Spleen (tissue), 11 donors: ENCODE measurements around the gene TNKS1BP1. TPM values are rescaled to one million over a fixed set of nuclear protein-coding genes. Genes with fewer than 3 reads are reported as not detected.
A peak's percentile ranks its signal among the peaks of the same experiment; 100 is the strongest.

Source experiments
- DNase-seq: peaks from one replicate; pipeline ENCODE4 v3.0.0-alpha.2; 2020
- H3K27ac ChIP-seq, 8 donors: fragments of 200-600 bp; sonication (generic) in 7 of 8; 1 replicate in 4 of 8; 2 replicates in 4 of 8; pipeline versions ENCODE4 v1.5.0 to v1.8.0; 2016 to 2021; ENCODE audit warnings: inconsistent platforms in 4 of 8, mild to moderate bottlenecking in 4 of 8, moderate library complexity in 1 of 8
- H3K27me3 ChIP-seq, 7 donors: fragments of 200-600 bp; sonication (generic) in 6 of 7; replicated peaks in 1 of 7; 1 replicate in 4 of 7; 2 replicates in 3 of 7; pipeline versions ENCODE4 v1.5.0 to v1.8.0; 2016 to 2021; ENCODE audit warnings: inconsistent platforms in 3 of 7, mild to moderate bottlenecking in 1 of 7
- H3K36me3 ChIP-seq, 6 donors: fragments of 200-600 bp; sonication (generic) in 5 of 6; 1 replicate in 4 of 6; 2 replicates in 2 of 6; pipeline versions ENCODE4 v1.5.0 to v1.8.0; 2016 to 2021; ENCODE audit warnings: inconsistent platforms in 2 of 6
- H3K4me1 ChIP-seq, 6 donors: fragments of 200-600 bp; sonication (generic) in 5 of 6; 1 replicate in 3 of 6; 2 replicates in 3 of 6; pipeline versions ENCODE4 v1.5.0 to v1.8.0; 2016 to 2021; ENCODE audit warnings: inconsistent platforms in 3 of 6
- H3K4me3 ChIP-seq, 8 donors: fragments of 200-600 bp; sonication (generic) in 7 of 8; 1 replicate in 4 of 8; 2 replicates in 4 of 8; pipeline versions ENCODE4 v1.5.0 to v1.8.0; 2016 to 2021; ENCODE audit warnings: inconsistent platforms in 4 of 8, mild to moderate bottlenecking in 4 of 8, moderate library complexity in 2 of 8
- H3K9me3 ChIP-seq, 8 donors: fragments of 200-600 bp; sonication (generic) in 7 of 8; 1 replicate in 4 of 8; 2 replicates in 4 of 8; pipeline versions ENCODE4 v1.5.0 to v1.8.0; 2016 to 2021; ENCODE audit warnings: inconsistent platforms in 4 of 8
- CTCF ChIP-seq, 11 experiments: fragments of 200-600 bp in 7 of 11; fragments of 450-650 bp in 4 of 11; sonication (generic) in 4 of 11; IDR thresholded peaks in 8 of 11; conservative IDR thresholded peaks in 3 of 11; 1 replicate in 7 of 11; 2 replicates in 4 of 11; pipeline versions ENCODE4 v1.4.0 to v1.8.0; 2016 to 2021; ENCODE audit warnings: antibody characterized with exemption in 11 of 11, inconsistent platforms in 4 of 11, mild to moderate bottlenecking in 1 of 11
- POLR2A ChIP-seq, 3 donors: fragments of 450-650 bp; IDR thresholded peaks; one replicate each; pipeline ENCODE4 v1.5.1; 2017; ENCODE audit warnings: antibody characterized with exemption in 3 of 3, mild to moderate bottlenecking in 1 of 3
- POLR2AphosphoS5 ChIP-seq, 3 donors: sonication (generic); formaldehyde crosslinking; IDR thresholded peaks; one replicate each; pipeline ENCODE4 v1.5.1; 2017; ENCODE audit warnings: antibody characterized with exemption in 3 of 3
- WGBS, 5 donors: extraction: QIAGEN DNeasy Blood & Tissue Kit in 3 of 5; methylation state at CpG; one replicate each; pipeline versions ENCODE4 v1.1.5 to v1.1.7; 2013 to 2018; 5-methylcytosine and 5-hydroxymethylcytosine counted together
- intact Hi-C: fragments of 100-400 bp; cut with DNase I; formaldehyde crosslinking; loops from one replicate; pipeline ENCODE4 v1.15.0; 2023; ENCODE audit warnings: low total_unique reads
- polyA plus RNA-seq, 3 donors: library from polyadenylated mRNA; stranded (reverse); fragments of 200-250 nt; gene quantifications; one replicate each; pipeline ENCODE4 v1.2.1, GENCODE V29; 2013
- total RNA-seq, 7 donors: library from RNA; depleted of rRNA in 3 of 7; stranded (reverse); fragments of >200 nt in 3 of 7; fragmentation: NEBNext Ultra II Directional in 4 of 7; extraction: Animal tissue kit (Norgen Biotek cat#: 25700) in 4 of 7; gene quantifications; one replicate each; pipeline versions ENCODE4 v1.1.0 to v1.2.1, GENCODE V29; 2016 to 2021
- donor health status: healthy with polysubstance abuse.
- donor health status: DM: no; HTN: no; CAD: no; lungs with moderate emphysema.
- donor health status: DM: no; HTN: no; CAD: no.
- donor health status: Bipolar disorder and iron deficiency.
- donor health status: healthy.
- donor health status: DM: no; HTN: no; CAD: no.
- donor health status: DM: yes; HTN: yes; CAD: no.

The TNKS1BP1 gene
- total and polyA plus RNA-seq, 10 donors, result 19.8 to 126 (median 48.2) TPM

DNA sequence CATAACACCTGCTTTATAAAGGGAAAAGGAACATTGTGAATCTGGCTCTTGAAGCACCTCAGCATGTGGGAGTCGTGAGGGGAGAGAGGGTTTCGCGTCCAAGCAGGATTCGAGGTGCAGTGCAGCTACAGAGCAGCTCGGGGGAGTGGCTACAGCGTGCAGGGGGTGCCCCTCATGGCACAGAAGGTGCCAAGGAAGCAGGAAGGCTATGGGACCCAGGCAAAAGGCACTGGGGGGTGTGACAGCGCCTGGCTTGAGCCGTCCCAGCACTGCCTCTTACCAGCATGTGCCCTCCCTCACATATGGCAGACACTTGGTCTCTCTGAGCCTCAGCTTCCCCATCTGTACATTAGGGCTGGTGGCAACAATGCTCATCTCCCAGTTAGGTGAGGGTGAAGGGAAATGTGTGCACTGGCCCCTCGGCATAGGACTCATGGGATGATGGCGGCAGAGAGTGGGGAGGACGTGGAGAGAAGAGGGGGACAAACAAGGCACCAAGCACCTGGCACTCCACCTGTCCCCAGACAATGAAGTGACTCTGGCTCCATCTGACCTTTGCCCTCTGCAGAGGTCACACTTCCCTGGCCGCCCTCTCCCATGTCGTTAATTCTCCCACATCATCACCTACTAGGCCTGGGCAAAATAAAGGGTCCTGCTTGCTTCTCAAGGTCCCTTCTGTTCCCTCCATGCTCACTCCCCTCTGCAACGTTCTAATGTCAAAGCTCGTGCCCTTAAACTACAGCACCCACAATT, 10.4 kb downstream of the TNKS1BP1 start:
- Histone ChIP-seq H3K27ac (no peak overlapping the region), H3K9me3 (no peaks in the 10 kb centered on the region), H3K4me3 (no peak overlapping the region), H3K27me3 (peaks cover 0 to 12% (median 0%) of the 10 kb centered on the region in 7 donors), H3K36me3 (peaks cover 0 to 81% (median 29%) of the 10 kb centered on the region in 6 donors), H3K4me1 (peaks cover 22 to 97% (median 60%) of the 10 kb centered on the region in 6 donors)
- DNase-seq, result peak; percentile 64
- intact Hi-C loops, result no loop called here
- 86 to 94% (median 91%) methylated on average over 15 of the region's 15 CpGs for WGBS, 5 donors
- TF ChIP-seq POLR2AphosphoS5 (IDR thresholded peaks at IDR 0.05), result no peak
- TF ChIP-seq CTCF (IDR thresholded peaks at IDR 0.05 in 8 of 11, conservative IDR thresholded peaks at IDR 0.05 in 3 of 11), result no peak
- TF ChIP-seq POLR2A (IDR thresholded peaks at IDR 0.05), result no peak

DNA sequence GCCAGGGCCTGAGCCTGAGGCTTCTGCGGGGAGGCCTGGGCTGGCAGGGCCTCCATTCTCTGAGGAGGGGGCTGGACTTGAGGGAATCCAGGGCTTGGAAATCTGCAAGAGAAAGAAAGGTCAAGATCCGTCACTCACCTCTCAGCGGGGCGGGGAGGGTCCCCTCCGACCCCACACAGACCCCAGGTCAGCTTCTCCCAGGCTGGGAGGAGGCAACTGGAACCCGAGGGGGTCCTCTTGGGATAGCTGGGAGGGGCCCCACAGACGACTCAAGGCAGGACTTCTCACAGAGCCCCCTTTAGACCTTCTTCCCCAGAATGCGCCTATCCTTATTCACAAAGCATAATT, 11.0 kb downstream of the TNKS1BP1 start:
- intact Hi-C loops, result no loop called here
- no peaks in the 10 kb centered on the region for H3K9me3 ChIP-seq
- H3K4me3 ChIP-seq, result no peak overlapping the region
- H3K27me3 ChIP-seq, result peaks cover 0 to 12% (median 0%) of the 10 kb centered on the region in 7 donors
- peaks cover 0 to 82% (median 29%) of the 10 kb centered on the region in 6 donors for H3K36me3 ChIP-seq
- H3K4me1 ChIP-seq, result peaks cover 22 to 96% (median 58%) of the 10 kb centered on the region in 6 donors
- DNase-seq, result no peak
- no peak for TF ChIP-seq CTCF (IDR thresholded peaks at IDR 0.05 in 8 of 11, conservative IDR thresholded peaks at IDR 0.05 in 3 of 11)
- TF ChIP-seq POLR2A (IDR thresholded peaks at IDR 0.05), result no peak
- no peak for TF ChIP-seq POLR2AphosphoS5 (IDR thresholded peaks at IDR 0.05)
- H3K27ac ChIP-seq, result peak overlapping the region in 1 of 8 donors; percentile 83
- WGBS, 5 donors, result 83 to 92% (median 85%) methylated on average over 8 of the region's 8 CpGs

DNA sequence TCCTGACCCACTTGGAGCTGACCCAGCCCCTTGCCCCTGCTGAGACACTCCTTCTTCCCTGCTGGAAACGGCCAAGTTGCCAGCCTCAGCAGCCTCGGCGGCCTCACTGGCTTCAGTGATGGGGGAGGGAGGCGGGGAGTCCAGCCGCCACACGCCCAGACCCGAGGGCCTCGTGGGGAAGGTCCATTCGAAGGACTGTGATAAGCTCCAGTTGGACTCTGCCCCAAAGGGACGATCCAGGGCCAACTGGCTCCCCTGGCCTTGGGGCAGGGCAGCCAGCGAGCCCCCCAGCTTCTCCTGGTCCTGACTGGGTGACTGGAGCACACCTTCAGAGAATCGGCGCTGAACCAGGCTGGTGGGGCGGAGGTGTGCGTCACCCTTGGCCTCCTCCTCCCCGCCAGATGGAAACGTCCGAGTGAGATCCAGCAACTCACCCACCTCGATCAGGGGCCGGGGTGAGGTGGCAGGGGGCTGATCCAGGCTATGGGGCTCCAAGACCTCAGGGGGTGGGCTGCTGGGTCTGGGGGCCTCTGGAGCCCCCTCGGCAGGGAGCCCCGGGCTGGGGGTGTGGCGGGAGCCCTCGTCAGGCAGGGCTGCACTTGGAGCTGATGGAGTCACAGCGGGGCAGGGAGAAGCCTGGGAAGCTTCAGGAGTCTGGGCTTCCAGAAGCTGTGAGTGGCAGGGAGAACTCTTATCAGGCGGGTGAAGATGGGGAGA, 11.5 kb downstream of the TNKS1BP1 start:
- Histone ChIP-seq H3K9me3 (no peaks in the 10 kb centered on the region), H3K27me3 (peaks cover 0 to 12% (median 0%) of the 10 kb centered on the region in 7 donors), H3K36me3 (peaks cover 0 to 83% (median 29%) of the 10 kb centered on the region in 6 donors), H3K4me1 (peaks cover 21 to 97% (median 57%) of the 10 kb centered on the region in 6 donors), H3K27ac (peak overlapping the region in 2 of 8 donors; percentile 83 to 87), H3K4me3 (no peak overlapping the region)
- TF ChIP-seq CTCF (IDR thresholded peaks at IDR 0.05 in 8 of 11, conservative IDR thresholded peaks at IDR 0.05 in 3 of 11), result no peak
- TF ChIP-seq POLR2A (IDR thresholded peaks at IDR 0.05), result no peak
- intact Hi-C loops, result no loop called here
- peak; percentile 70 for DNase-seq
- 86 to 95% (median 88%) methylated on average over 19 to 26 of the region's 26 CpGs for WGBS, 5 donors

- H3K36me3 ChIP-seq, result peaks cover 0 to 82% (median 28%) of the 10 kb centered on the region in 6 donors
- H3K27me3 ChIP-seq, result peaks cover 0 to 12% (median 0%) of the 10 kb centered on the region in 7 donors
- TF ChIP-seq POLR2AphosphoS5 (IDR thresholded peaks at IDR 0.05) (peak in 2 of 3 donors; percentile 7 to 15), CTCF (IDR thresholded peaks at IDR 0.05 in 8 of 11, conservative IDR thresholded peaks at IDR 0.05 in 3 of 11) (no peak), POLR2A (IDR thresholded peaks at IDR 0.05) (no peak)
- no peak overlapping the region for H3K4me3 ChIP-seq
- H3K27ac ChIP-seq, result peak overlapping the region in 5 of 8 donors; percentile 17 to 87 (median 83)
- H3K4me1 ChIP-seq, result peaks cover 17 to 97% (median 56%) of the 10 kb centered on the region in 6 donors
- intact Hi-C loops, result no loop called here
- H3K9me3 ChIP-seq, result no peaks in the 10 kb centered on the region
- WGBS, 5 donors, result 85 to 95% (median 91%) methylated on average over 7 to 10 of the region's 10 CpGs
- DNase-seq, result peak; percentile 62
These were observed 12.2 kb downstream of the TNKS1BP1 start for GRCh38 chr11:57312511-57313021.
